SK-N-SH treated with all-trans-retinoic acid at 6 μM for 48 hours (cell line): Measurements from ENCODE around the gene SLC52A3.

Experiments
- ATAC-seq: fragments of 200-7000 bp; cut with Tn5 transposase; 3 replicates; pipeline ENCODE4 v1.9.1; 2020; ENCODE audit warnings: mild to moderate bottlenecking, moderate library complexity
- ARNTL ChIP-seq: fragments of 450-650 bp; formaldehyde crosslinking; IDR thresholded peaks from 2 replicates; pipeline ENCODE4 v1.5.0; 2020; ENCODE audit warnings: low read depth, mild to moderate bottlenecking, moderate library complexity, borderline replicate concordance
- BACH2 ChIP-seq: fragments of 250-450 bp; sonication (Bioruptor Pico); IDR thresholded peaks from 2 replicates; pipeline ENCODE4 v1.9.0; 2021; ENCODE audit warnings: mild to moderate bottlenecking, borderline replicate concordance
- CREB5 ChIP-seq: fragments of 250-450 bp; sonication (Bioruptor Pico); IDR thresholded peaks from 2 replicates; pipeline ENCODE4 v1.5.1; 2020; ENCODE audit warnings: low read depth, mild to moderate bottlenecking, moderate library complexity
- CSDC2 ChIP-seq: fragments of 250-450 bp; sonication (Bioruptor Pico); IDR thresholded peaks from 2 replicates; pipeline ENCODE4 v1.5.0; 2020; ENCODE audit warnings: mild to moderate bottlenecking, moderate library complexity
- CSRNP3 ChIP-seq: fragments of 250-450 bp; sonication (Bioruptor Pico); IDR thresholded peaks from 2 replicates; pipeline ENCODE4 v1.5.1; 2021; ENCODE audit warnings: mild to moderate bottlenecking, moderate library complexity
- ESRRG ChIP-seq: fragments of 250-450 bp; sonication (Bioruptor Pico); IDR thresholded peaks from 2 replicates; pipeline ENCODE4 v1.6.1; 2021; ENCODE audit warnings: mild to moderate bottlenecking
- GLIS3 ChIP-seq: fragments of 250-450 bp; sonication (Bioruptor Pico); IDR thresholded peaks from 2 replicates; pipeline ENCODE4 v1.5.0; 2020; ENCODE audit warnings: mild to moderate bottlenecking, moderate library complexity
- ISL1 ChIP-seq: fragments of 250-450 bp; sonication (Bioruptor Pico); IDR thresholded peaks from 2 replicates; pipeline ENCODE4 v2.1.2; 2022; ENCODE audit warnings: mild to moderate bottlenecking, moderate library complexity
- OSR1 ChIP-seq: fragments of 250-450 bp; sonication (Bioruptor Pico); IDR thresholded peaks from 2 replicates; pipeline ENCODE4 v1.8.0; 2022; ENCODE audit warnings: moderate library complexity, mild to moderate bottlenecking, inconsistent platforms
- PATZ1 ChIP-seq: fragments of 250-450 bp; sonication (Bioruptor Pico); IDR thresholded peaks from 2 replicates; pipeline ENCODE4 v1.8.0; 2020; ENCODE audit warnings: mild to moderate bottlenecking, moderate library complexity, borderline replicate concordance
- POU6F1 ChIP-seq: fragments of 250-450 bp; sonication (Bioruptor Pico); IDR thresholded peaks from 2 replicates; pipeline ENCODE4 v1.8.0; 2021; ENCODE audit warnings: low read depth, mild to moderate bottlenecking, moderate library complexity, borderline replicate concordance
- RARB ChIP-seq: fragments of 250-450 bp; sonication (Bioruptor Pico); IDR thresholded peaks from 2 replicates; pipeline ENCODE4 v1.8.0; 2021; ENCODE audit warnings: mild to moderate bottlenecking, moderate library complexity
- SNAI2 ChIP-seq: fragments of 250-450 bp; sonication (Bioruptor Pico); IDR thresholded peaks from 2 replicates; pipeline ENCODE4 v1.5.0; 2020; ENCODE audit warnings: mild to moderate bottlenecking, moderate library complexity
- TCF4 ChIP-seq: fragments of 250-450 bp; sonication (Bioruptor Pico); IDR thresholded peaks from 2 replicates; pipeline ENCODE4 v1.8.0; 2021; ENCODE audit warnings: mild to moderate bottlenecking, moderate library complexity, borderline replicate concordance
- TOX ChIP-seq: fragments of 250-450 bp; sonication (Bioruptor Pico); IDR thresholded peaks from 2 replicates; pipeline ENCODE4 v1.8.0; 2021; ENCODE audit warnings: mild to moderate bottlenecking, moderate library complexity, borderline replicate concordance
- ZC3H10 ChIP-seq: fragments of 250-450 bp; sonication (Bioruptor Pico); IDR thresholded peaks from 2 replicates; pipeline ENCODE4 v1.5.1; 2021; ENCODE audit warnings: mild to moderate bottlenecking, moderate library complexity
- ZNF565 ChIP-seq: fragments of 450-650 bp; formaldehyde crosslinking; conservative IDR thresholded peaks from 2 replicates; pipeline ENCODE4 v1.5.0; 2020; ENCODE audit warnings: low read depth, mild to moderate bottlenecking, moderate library complexity
- ZNF70 ChIP-seq: fragments of 450-650 bp; formaldehyde crosslinking; IDR thresholded peaks from 2 replicates; pipeline ENCODE4 v1.5.0; 2020; ENCODE audit warnings: mild to moderate bottlenecking, moderate library complexity
- ZNF8 ChIP-seq: fragments of 450-650 bp; formaldehyde crosslinking; IDR thresholded peaks from 2 replicates; pipeline ENCODE4 v1.5.0; 2020; ENCODE audit warnings: mild to moderate bottlenecking, moderate library complexity

Gene SLC52A3

GRCh38 chr20:753897-754635, 14.2 kb downstream of the SLC52A3 start:
- no peak for ATAC-seq
- TF ChIP-seq POU6F1 (CRISPR knock-in tag) = no peak
- no peak for TF ChIP-seq PATZ1 (CRISPR knock-in tag)

- ATAC-seq = no peak
Measured at GRCh38 chr20:753136-753535, 15.2 kb downstream of the SLC52A3 start.

GRCh38 chr20:752291-752690, 16.0 kb downstream of the SLC52A3 start:
- TF ChIP-seq GLIS3 (no peak), ZNF8 (CRISPR knock-in tag) (no peak), TOX (CRISPR knock-in tag) (no peak), TCF4 (CRISPR knock-in tag) (no peak), SNAI2 (CRISPR knock-in tag) (no peak), ZNF70 (CRISPR knock-in tag) (no peak), ARNTL (CRISPR knock-in tag) (no peak), CSRNP3 (CRISPR knock-in tag) (no peak), CREB5 (CRISPR knock-in tag) (no peak), ESRRG (CRISPR knock-in tag) (no peak), CSDC2 (CRISPR knock-in tag) (no peak)
- ATAC-seq = no peak

More at GRCh38 chr20:753136-753535, 15.2 kb downstream of the SLC52A3 start:
- TF ChIP-seq BACH2 (CRISPR knock-in tag) (no peak), RARB (CRISPR knock-in tag) (no peak), ZNF565 (CRISPR knock-in tag) (no peak), PATZ1 (CRISPR knock-in tag) (no peak), CREB5 (CRISPR knock-in tag) (no peak), ARNTL (CRISPR knock-in tag) (no peak), ESRRG (CRISPR knock-in tag) (no peak), TOX (CRISPR knock-in tag) (no peak)

GRCh38 chr20:751761-752160, 16.5 kb downstream of the SLC52A3 start:
- ATAC-seq = no peak
- no peak for TF ChIP-seq ZC3H10 (CRISPR knock-in tag)
- no peak for TF ChIP-seq CSRNP3 (CRISPR knock-in tag)
- no peak for TF ChIP-seq ESRRG (CRISPR knock-in tag)
- no peak for TF ChIP-seq ZNF565 (CRISPR knock-in tag)
- no peak for TF ChIP-seq OSR1 (CRISPR knock-in tag)
- no peak for TF ChIP-seq ZNF70 (CRISPR knock-in tag)
- no peak for TF ChIP-seq PATZ1 (CRISPR knock-in tag)
- no peak for TF ChIP-seq SNAI2 (CRISPR knock-in tag)
- TF ChIP-seq BACH2 (CRISPR knock-in tag) = no peak
- TF ChIP-seq ISL1 (CRISPR knock-in tag) = no peak
- no peak for TF ChIP-seq ZNF8 (CRISPR knock-in tag)
- TF ChIP-seq TCF4 (CRISPR knock-in tag) = no peak
